Liver (tissue), 9 donors: Measurements from ENCODE around the gene ARHGAP4. TPM values are rescaled to one million over a fixed set of nuclear protein-coding genes. Genes with fewer than 3 reads are reported as not detected.

Experiments
- DNase-seq: peaks from one replicate; pipeline ENCODE4 v3.0.0-alpha.2; 2017; ENCODE audit warnings: low spot score
- H3K27ac ChIP-seq, 2 donors: one replicate each; pipeline ENCODE4 v1.7.0; 2013; ENCODE audit warnings: inconsistent platforms in 2 of 2, low read length in 2 of 2, control low read depth in 1 of 2, low read depth in 1 of 2, mild to moderate bottlenecking in 1 of 2
- H3K27me3 ChIP-seq, 4 donors: one replicate each; pipeline versions ENCODE4 v1.6.1 to v1.7.0; 2013; ENCODE audit warnings: low read length in 3 of 4, inconsistent platforms in 1 of 4, mild to moderate bottlenecking in 1 of 4, moderate library complexity in 1 of 4; ENCODE audit not compliant: control insufficient read depth in 4 of 4, insufficient read depth in 4 of 4
- H3K36me3 ChIP-seq, 4 donors: one replicate each; pipeline versions ENCODE4 v1.6.1 to v1.7.0; 2013; ENCODE audit warnings: low read length in 3 of 4, mild to moderate bottlenecking in 3 of 4, low read depth in 1 of 4, moderate library complexity in 1 of 4; ENCODE audit not compliant: control insufficient read depth in 4 of 4, insufficient read depth in 3 of 4
- H3K4me1 ChIP-seq, 4 donors: one replicate each; pipeline versions ENCODE4 v1.6.1 to v1.7.0; 2013; ENCODE audit warnings: low read length in 3 of 4, mild to moderate bottlenecking in 3 of 4, moderate library complexity in 1 of 4; ENCODE audit not compliant: control insufficient read depth in 4 of 4, insufficient read depth in 4 of 4
- H3K4me3 ChIP-seq, 3 donors: one replicate each; pipeline versions ENCODE4 v1.6.1 to v1.7.0; 2013; ENCODE audit warnings: low read length in 3 of 3, control low read depth in 1 of 3, low read depth in 1 of 3, mild to moderate bottlenecking in 1 of 3
- H3K9ac ChIP-seq, 2 donors: one replicate each; pipeline ENCODE4 v1.7.0; 2013; ENCODE audit warnings: low read length in 2 of 2, mild to moderate bottlenecking in 2 of 2, moderate library complexity in 2 of 2, control low read depth in 1 of 2, low read depth in 1 of 2
- H3K9me3 ChIP-seq, 4 donors: one replicate each; pipeline versions ENCODE4 v1.6.1 to v1.7.0; 2013; ENCODE audit warnings: low read length in 3 of 4; ENCODE audit not compliant: control insufficient read depth in 4 of 4
- CTCF ChIP-seq: fragments of 150-350 bp; IDR thresholded peaks from 2 replicates; pipeline ENCODE4 v1.5.1; 2017; ENCODE audit warnings: improper control_type of control experiment, low read depth, low read length; ENCODE audit not compliant: missing input control
- EGR1 ChIP-seq, 2 donors: IDR thresholded peaks; 2 replicates each; pipeline ENCODE4 v1.6.1; 2016 to 2018; ENCODE audit warnings: antibody characterized with exemption in 2 of 2, low read depth in 2 of 2
- FOXA1 ChIP-seq: IDR thresholded peaks from 2 replicates; pipeline ENCODE4 v1.6.1; 2016; ENCODE audit warnings: antibody characterized with exemption
- FOXA2 ChIP-seq: IDR thresholded peaks from 2 replicates; pipeline ENCODE4 v1.6.1; 2016; ENCODE audit warnings: antibody characterized with exemption
- GABPA ChIP-seq, 2 donors: IDR thresholded peaks in 1 of 2; conservative IDR thresholded peaks in 1 of 2; 2 replicates each; pipeline ENCODE4 v1.6.1; 2016; ENCODE audit warnings: antibody characterized with exemption in 2 of 2, mild to moderate bottlenecking in 1 of 2, moderate library complexity in 1 of 2
- HNF4A ChIP-seq, 2 donors: conservative IDR thresholded peaks; 2 replicates each; pipeline ENCODE4 v1.6.1; 2016; ENCODE audit warnings: antibody characterized with exemption in 2 of 2, mild to moderate bottlenecking in 2 of 2
- HNF4G ChIP-seq: IDR thresholded peaks from 2 replicates; pipeline ENCODE4 v1.6.1; 2016; ENCODE audit warnings: antibody characterized with exemption
- JUND ChIP-seq, 2 donors: IDR thresholded peaks; 2 replicates each; pipeline ENCODE4 v1.6.1; 2016; ENCODE audit warnings: antibody characterized with exemption in 2 of 2
- MAX ChIP-seq: IDR thresholded peaks from 2 replicates; pipeline ENCODE4 v1.6.1; 2016; ENCODE audit warnings: antibody characterized with exemption
- NR2F2 ChIP-seq: IDR thresholded peaks from 2 replicates; pipeline ENCODE4 v1.6.1; 2016; ENCODE audit warnings: antibody characterized with exemption
- RAD21 ChIP-seq, 2 donors: IDR thresholded peaks; 2 replicates each; pipeline ENCODE4 v1.6.1; 2016; ENCODE audit warnings: antibody characterized with exemption in 2 of 2, mild to moderate bottlenecking in 2 of 2
- REST ChIP-seq: IDR thresholded peaks from 2 replicates; pipeline ENCODE4 v1.6.1; 2016; ENCODE audit warnings: antibody characterized with exemption, mild to moderate bottlenecking
- RXRA ChIP-seq, 2 donors: IDR thresholded peaks; 2 replicates each; pipeline ENCODE4 v1.6.1; 2017 to 2018; ENCODE audit warnings: antibody characterized with exemption in 2 of 2, mild to moderate bottlenecking in 1 of 2
- SP1 ChIP-seq: IDR thresholded peaks from 2 replicates; pipeline ENCODE4 v1.6.1; 2018; ENCODE audit warnings: antibody characterized with exemption, mild to moderate bottlenecking
- TAF1 ChIP-seq: conservative IDR thresholded peaks from 2 replicates; pipeline ENCODE4 v1.6.1; 2016; ENCODE audit warnings: antibody characterized with exemption, mild to moderate bottlenecking
- YY1 ChIP-seq: IDR thresholded peaks from 2 replicates; pipeline ENCODE4 v1.6.1; 2016; ENCODE audit warnings: antibody characterized with exemption, mild to moderate bottlenecking
- ZBTB33 ChIP-seq: IDR thresholded peaks from 2 replicates; pipeline ENCODE4 v1.6.1; 2016; ENCODE audit warnings: antibody characterized with exemption
- WGBS: extraction: QIAGEN DNeasy Blood & Tissue Kit; methylation state at CpG from one replicate; pipeline ENCODE4 v1.1.7; 2013; 5-methylcytosine and 5-hydroxymethylcytosine counted together
- polyA plus RNA-seq, 2 donors: library from polyadenylated mRNA; stranded (reverse) in 1 of 2; unstranded in 1 of 2; fragments of 200-250 nt in 1 of 2; fragments of >200 nt in 1 of 2; fragmentation: Nextera tagmentation in 1 of 2; extraction: Ambion mirVana in 1 of 2; gene quantifications; one replicate each; pipeline versions ENCODE4 v1.2.1 to v1.2.3, GENCODE V29; 2013 to 2015
- total RNA-seq, 2 donors: library from RNA; depleted of rRNA; stranded (reverse); fragments of >200 nt; gene quantifications; one replicate each; pipeline ENCODE4 v1.2.3, GENCODE V29; 2014
- TF ChIP-seq, protein P1 (sequence below): IDR thresholded peaks from 2 replicates; pipeline ENCODE4 v1.6.1; 2016; ENCODE audit warnings: antibody characterized with exemption
- donor health status: healthy.
- donor health status: healthy.
- donor health status: healthy.
- donor health status: healthy.
- donor health status: healthy.

Gene ARHGAP4
- total and polyA plus RNA-seq, 4 donors = 3.3 to 28.1 (median 10.2) TPM

- no peak overlapping the region for H3K27ac ChIP-seq
- 76% methylated on average over 19 of the region's 19 CpGs for WGBS
- H3K9me3 ChIP-seq = no peaks in the 10 kb centered on the region
- no peaks in the 10 kb centered on the region for H3K27me3 ChIP-seq
- no peak overlapping the region for H3K4me3 ChIP-seq
- no peak for TF ChIP-seq TAF1
- TF ChIP-seq ZBTB33 = no peak
- no peak for TF ChIP-seq MAX
- TF ChIP-seq GABPA (IDR thresholded peaks at IDR 0.05 in 1 of 2, conservative IDR thresholded peaks at IDR 0.05 in 1 of 2) = no peak
- no peak for TF ChIP-seq RAD21 (IDR thresholded peaks at IDR 0.05)
- TF ChIP-seq YY1 = no peak
- TF ChIP-seq JUND (IDR thresholded peaks at IDR 0.05) = no peak
- TF ChIP-seq CTCF = no peak
- no peak for TF ChIP-seq REST
- TF ChIP-seq RXRA (IDR thresholded peaks at IDR 0.05) = no peak
- no peak for TF ChIP-seq NR2F2
- TF ChIP-seq FOXA1 = no peak
- no peak for TF ChIP-seq HNF4A (conservative IDR thresholded peaks at IDR 0.05)
- TF ChIP-seq HNF4G = no peak
- TF ChIP-seq EGR1 (IDR thresholded peaks at IDR 0.05; ENCODE audit: low read depth in 2 of 2) = no peak
- TF ChIP-seq FOXA2 = no peak
- TF ChIP-seq SP1 = no peak
- TF ChIP-seq, protein P1, sequence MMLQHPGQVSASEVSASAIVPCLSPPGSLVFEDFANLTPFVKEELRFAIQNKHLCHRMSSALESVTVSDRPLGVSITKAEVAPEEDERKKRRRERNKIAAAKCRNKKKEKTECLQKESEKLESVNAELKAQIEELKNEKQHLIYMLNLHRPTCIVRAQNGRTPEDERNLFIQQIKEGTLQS = no peak
- DNase-seq = no peak
- peaks cover 0 to 5% (median 0%) of the 10 kb centered on the region in 4 donors for H3K4me1 ChIP-seq
- peaks cover 6 to 53% (median 20%) of the 10 kb centered on the region in 4 donors for H3K36me3 ChIP-seq
- H3K9ac ChIP-seq = no peak overlapping the region
Observed at GRCh38 chrX:153950127-153950526, 24.1 kb upstream of the ARHGAP4 start.
